CD4-positive, alpha-beta T cell treated with Interferon gamma for 1 hour (primary cell): ENCODE measurements around the gene ZNF521.

ENCODE experiments used
- DNase-seq: peaks from one replicate; pipeline ENCODE4 v3.0.0-alpha.2; 2020

The ZNF521 gene

GRCh38 chr18:25016666-25017065, 335.3 kb downstream of the ZNF521 start:
- no peak for DNase-seq

DNA sequence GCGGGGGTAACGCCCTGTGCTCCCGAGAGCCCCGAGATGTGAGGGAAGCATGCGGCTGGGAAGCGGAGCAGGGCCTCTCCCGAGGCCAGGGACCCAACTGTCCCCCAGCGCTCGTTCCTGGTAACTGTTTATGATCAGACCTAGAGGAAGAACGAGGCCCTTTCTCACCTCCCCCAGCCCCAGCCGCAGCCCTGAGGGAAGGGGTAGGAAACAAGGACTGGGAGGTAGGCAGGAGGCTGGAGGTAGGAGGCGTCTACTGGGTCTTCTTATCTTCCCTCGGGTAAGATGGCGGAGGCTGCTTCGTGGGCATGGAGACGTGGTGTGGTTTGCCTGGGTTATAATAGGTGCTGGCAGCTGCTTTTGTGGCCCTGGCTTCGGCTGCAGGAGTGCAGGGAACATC, 335.8 kb downstream of the ZNF521 start:
- no peak for DNase-seq
